GM04504 (cell line): ENCODE measurements around the gene PLSCR1.

Experiments
- DNase-seq: peaks from one replicate; pipeline ENCODE4 v3.0.0-alpha.2; 2012; ENCODE audit warnings: low read depth

PLSCR1 gene

DNA sequence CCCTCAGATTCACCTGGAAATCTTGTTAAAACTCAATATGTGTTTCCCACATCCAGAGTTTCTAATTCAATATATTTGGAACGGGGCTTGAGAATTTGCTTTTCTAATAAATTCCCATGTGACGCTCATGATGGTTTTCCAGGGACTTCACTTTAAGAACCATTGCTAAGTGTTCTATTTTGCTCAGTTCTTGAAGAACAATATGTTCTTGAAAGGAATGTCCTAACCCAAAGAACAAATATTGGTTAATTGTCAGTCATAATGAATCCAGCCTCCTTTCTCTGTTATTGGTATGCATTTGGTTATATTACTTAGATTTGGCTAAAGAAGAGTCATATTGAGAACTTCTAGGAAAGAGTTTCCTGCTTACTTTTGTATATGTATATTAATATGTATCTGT, 70.7 kb downstream of the PLSCR1 start:
- DNase-seq = no peak

DNA sequence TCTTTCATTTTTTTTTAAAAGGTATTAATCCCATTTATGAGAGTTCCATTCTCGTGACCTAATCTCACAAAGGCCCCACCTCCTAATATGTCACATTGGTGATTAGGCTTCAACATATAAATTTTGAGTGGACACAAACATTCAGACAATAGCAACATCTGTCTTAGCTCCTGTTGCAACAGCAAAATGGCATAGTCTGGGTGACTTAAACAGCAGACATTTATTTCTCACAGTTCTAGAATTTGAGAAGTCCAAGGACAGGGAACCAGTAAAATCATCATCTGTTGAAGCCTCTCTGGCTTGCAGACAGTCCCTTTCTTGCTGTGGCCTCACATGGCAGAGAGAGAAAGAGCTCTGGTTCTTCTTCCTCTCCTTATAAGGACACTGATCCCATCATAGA, 71.8 kb downstream of the PLSCR1 start:
- no peak for DNase-seq

- no peak for DNase-seq
These were observed 73.4 kb downstream of the PLSCR1 start for GRCh38 chr3:146471012-146471411.

DNA sequence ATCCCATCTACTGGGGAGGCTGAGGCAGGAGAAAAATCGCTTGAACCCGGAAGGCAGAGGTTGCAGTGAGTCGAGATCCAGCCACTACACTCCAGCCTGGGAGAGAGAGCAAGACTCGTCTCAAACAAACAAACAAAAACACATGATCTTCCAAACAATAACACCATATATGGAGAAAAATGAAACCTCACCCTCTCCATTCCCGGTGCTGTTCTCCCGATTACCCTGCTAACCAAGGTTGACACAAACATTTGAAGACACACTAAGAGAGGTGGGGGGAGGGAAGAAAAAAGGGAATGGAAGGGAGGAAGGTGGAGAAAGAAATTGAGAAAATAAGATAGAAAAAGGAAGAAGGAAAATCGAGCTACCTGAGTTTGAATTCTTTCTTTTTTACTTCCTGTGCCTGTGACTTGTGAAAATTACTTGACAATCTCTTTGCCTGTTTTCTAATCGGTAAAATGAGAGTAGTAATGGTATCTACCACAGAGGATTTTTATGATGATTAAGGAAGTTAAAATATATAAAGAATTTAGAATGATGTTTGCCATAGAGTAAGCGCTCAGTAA, 73.9 kb downstream of the PLSCR1 start:
- no peak for DNase-seq

DNA sequence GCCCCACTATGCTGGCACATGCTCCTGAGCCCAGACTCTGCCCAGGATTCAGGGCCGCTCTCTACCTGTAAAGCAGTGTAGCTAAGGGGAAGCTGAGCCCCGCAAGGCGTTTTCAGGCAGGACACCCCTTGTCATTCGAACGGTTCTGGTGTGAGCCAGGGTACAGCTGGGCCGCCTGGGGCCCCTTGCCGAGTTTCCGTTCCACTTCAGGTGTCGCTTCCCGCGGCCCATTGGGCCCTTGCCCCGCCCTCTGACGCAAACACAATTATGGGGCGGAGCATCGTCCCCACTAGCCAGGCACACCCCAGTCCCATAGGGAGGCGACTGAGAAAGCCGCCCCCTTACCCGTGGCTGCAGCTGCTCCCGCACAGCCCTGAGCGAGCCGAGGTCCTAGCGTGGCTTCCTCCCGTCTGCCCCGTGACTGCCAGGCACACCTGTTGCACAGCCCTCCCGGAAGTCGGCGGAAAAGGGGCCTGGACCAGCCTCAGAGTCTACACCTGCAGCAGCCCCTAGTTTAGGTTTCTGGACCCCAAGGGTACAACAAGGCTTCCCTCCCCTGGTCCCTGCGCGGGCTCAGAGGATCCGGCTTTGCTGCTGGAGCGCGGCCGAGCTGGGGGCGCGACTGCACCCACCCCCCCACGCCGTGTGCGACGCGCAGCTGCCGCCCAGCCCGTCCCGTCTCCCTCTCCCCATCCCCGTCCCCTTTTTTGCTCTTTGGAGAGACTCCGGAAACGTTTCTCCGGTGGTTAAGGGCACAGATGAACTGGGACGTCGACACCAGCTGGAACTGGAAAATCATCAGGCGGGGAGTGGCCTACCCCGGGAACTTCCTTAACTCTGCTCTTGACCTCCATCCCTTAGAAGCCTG, 75.0 kb downstream of the PLSCR1 start, which contains the start of gene PLSCR2:
Gene PLSCR2, minus strand, starts transcription at position 412 of the 868 bp plus-strand sequence. CDS start 9,657 bp downstream, outside the sequence.
- DNase-seq = no peak

DNA sequence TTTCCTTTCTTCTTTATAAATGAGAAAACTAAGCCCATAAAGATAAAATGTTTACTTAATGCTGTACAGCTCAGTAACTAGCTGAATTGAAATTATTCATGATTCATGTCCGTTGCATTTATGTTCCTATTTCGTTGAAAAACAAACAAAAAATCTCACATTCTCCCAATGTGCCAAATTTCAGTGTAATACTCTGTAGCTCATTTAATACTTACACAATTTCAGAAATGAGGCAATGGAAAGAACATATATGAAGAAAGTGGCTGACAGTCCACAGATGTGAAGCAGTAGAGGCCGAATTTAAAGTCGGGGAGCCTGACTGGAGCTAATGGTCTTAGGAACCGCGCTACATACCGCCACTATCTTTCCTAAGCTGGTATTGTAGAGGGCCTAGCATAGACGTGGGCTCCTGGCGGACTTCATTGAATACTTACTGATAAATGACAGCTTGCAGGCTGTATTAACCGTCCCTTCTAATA, 75.7 kb downstream of the PLSCR1 start:
- no peak for DNase-seq

DNA sequence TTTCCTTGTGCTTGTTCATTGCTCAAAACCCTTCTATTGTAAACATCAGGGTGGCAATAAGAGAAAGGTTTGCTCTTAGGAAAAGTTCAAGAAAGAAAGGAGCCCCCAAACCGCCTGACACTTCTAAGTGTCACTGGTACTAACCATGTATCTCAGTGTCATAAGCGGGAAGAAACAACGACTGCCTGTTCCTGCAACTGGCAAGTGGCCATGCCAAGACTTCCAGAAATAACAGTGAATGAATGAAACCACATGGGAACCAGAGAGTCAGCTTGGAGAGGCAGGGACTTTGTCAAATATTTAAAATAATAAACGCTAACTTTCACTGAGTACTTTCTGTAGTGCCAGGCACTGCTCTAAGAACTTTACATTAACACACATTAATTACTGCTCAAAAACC, 76.2 kb downstream of the PLSCR1 start:
- DNase-seq = no peak

- no peak for DNase-seq
These were observed 77.8 kb downstream of the PLSCR1 start for GRCh38 chr3:146466604-146467003.

DNA sequence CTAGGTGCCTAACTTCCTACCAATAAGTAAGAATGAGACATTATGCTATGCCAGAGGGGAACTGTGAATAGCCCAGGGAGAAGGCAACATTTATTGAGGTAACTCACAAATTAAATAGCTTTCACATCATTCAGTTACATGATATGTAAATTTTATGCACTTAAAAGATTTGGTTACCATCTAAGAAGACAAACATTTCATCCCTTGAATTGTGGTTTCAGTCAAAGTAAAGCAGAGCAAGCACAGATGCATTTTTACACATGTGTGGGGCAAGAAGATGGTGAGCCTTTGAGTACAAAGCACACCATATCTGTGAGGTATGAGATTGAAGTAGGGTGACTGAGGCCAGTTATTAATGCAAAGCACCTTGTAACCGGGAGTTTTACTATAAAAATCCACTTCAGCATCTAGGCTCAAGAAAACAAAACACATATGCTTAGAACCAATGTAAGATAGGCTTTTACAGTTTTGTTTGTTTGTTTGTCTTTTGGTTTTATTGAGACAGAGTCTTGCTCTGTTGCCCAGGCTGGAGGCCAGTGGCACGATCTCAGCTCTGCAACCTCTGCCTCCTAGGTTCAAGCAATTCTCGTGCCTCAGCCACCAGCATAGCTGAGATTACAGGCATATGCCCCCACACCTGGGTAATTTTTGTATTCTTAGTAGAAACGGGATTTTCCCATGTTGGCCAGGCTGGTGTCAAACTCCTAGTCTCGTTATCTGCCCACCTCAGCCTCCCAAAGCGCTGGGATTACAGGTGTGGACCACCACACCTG, 78.5 kb downstream of the PLSCR1 start:
- no peak for DNase-seq
